H1 (cell line): ENCODE results near the gene RASAL2. TPM values are rescaled to one million over a fixed set of nuclear protein-coding genes. Genes with fewer than 3 reads are reported as not detected.
A peak's percentile ranks its signal among the peaks of the same experiment; 100 is the strongest.

Experiments used
- FOSL1 ChIP-seq: IDR thresholded peaks from 2 replicates; pipeline ENCODE4 v1.6.1; 2011; ENCODE audit warnings: mild to moderate bottlenecking, low read depth, low read length, moderate library complexity; ENCODE audit not compliant: insufficient read depth
- GABPA ChIP-seq: IDR thresholded peaks from 2 replicates; pipeline ENCODE4 v1.6.1; 2011; ENCODE audit warnings: mild to moderate bottlenecking, low read length, moderate library complexity, borderline replicate concordance; ENCODE audit not compliant: insufficient read depth
- MAFK ChIP-seq: IDR thresholded peaks from 2 replicates; pipeline ENCODE4 v1.6.1; 2012; ENCODE audit warnings: low read depth, mild to moderate bottlenecking, improper control_type of control experiment, low read length
- POLR2A ChIP-seq, 2 experiments: IDR thresholded peaks; 1 replicate in 1 of 2; 2 replicates in 1 of 2; pipeline ENCODE4 v1.6.1; 2011; ENCODE audit warnings: low read depth in 2 of 2, low read length in 2 of 2, mild to moderate bottlenecking in 2 of 2; ENCODE audit errors: control extremely low read depth in 1 of 2
- RAD21 ChIP-seq, 2 experiments: IDR thresholded peaks in 1 of 2; conservative IDR thresholded peaks in 1 of 2; 2 replicates each; pipeline ENCODE4 v1.6.1; 2011; ENCODE audit warnings: low read depth in 2 of 2, low read length in 2 of 2, improper control_type of control experiment in 1 of 2, inconsistent platforms in 1 of 2, mild to moderate bottlenecking in 1 of 2, moderate library complexity in 1 of 2
- RFX5 ChIP-seq: IDR thresholded peaks from 2 replicates; pipeline ENCODE4 v1.6.1; 2011; ENCODE audit warnings: low read depth, low read length, improper control_type of control experiment, borderline replicate concordance
- SIN3A ChIP-seq, 2 experiments: IDR thresholded peaks in 1 of 2; conservative IDR thresholded peaks in 1 of 2; 2 replicates each; pipeline ENCODE4 v1.6.1; 2011 to 2012; ENCODE audit warnings: low read length in 2 of 2, improper control_type of control experiment in 1 of 2, low read depth in 1 of 2, mild to moderate bottlenecking in 1 of 2
- SP1 ChIP-seq: IDR thresholded peaks from 2 replicates; pipeline ENCODE4 v1.6.1; 2011; ENCODE audit warnings: low read depth, low read length
- TAF1 ChIP-seq: IDR thresholded peaks from 2 replicates; pipeline ENCODE4 v1.6.1; 2011; ENCODE audit warnings: mild to moderate bottlenecking, low read depth, low read length
- polyA plus RNA-seq, 7 experiments: library from polyadenylated mRNA; depleted of rRNA in 3 of 7; stranded (reverse) in 5 of 7; unstranded in 2 of 7; fragments of >200 nt in 5 of 7; fragments of 200-250 nt in 2 of 7; gene quantifications; 1 replicate in 5 of 7; 2 replicates in 1 of 7; 4 replicates in 1 of 7; pipeline versions ENCODE4 v1.2.1 to v1.2.3, GENCODE V29; 2011 to 2013; ENCODE audit warnings: missing spikeins in 2 of 7, mixed read lengths in 2 of 7
- total RNA-seq: library from RNA; stranded (reverse); fragmentation: NEBNext Ultra II Directional; extraction: Animal tissue kit (Norgen Biotek cat#: 25700); gene quantifications from 2 replicates; pipeline ENCODE4 v1.2.1, GENCODE V29; 2021
- TF ChIP-seq, protein P1 (sequence below): fragments of 300-600 bp; sonication (generic); IDR thresholded peaks from 2 replicates; pipeline ENCODE4 v1.7.1; 2012; ENCODE audit warnings: low read length, moderate library complexity, mild to moderate bottlenecking, inconsistent platforms; ENCODE audit not compliant: insufficient replicate concordance

RASAL2 gene
- total and polyA plus RNA-seq, 2 of the 8 experiments (the other 6 are each of a cell fraction or from before 2014, with no cell fraction given), result 15.9 to 32.5 TPM

DNA sequence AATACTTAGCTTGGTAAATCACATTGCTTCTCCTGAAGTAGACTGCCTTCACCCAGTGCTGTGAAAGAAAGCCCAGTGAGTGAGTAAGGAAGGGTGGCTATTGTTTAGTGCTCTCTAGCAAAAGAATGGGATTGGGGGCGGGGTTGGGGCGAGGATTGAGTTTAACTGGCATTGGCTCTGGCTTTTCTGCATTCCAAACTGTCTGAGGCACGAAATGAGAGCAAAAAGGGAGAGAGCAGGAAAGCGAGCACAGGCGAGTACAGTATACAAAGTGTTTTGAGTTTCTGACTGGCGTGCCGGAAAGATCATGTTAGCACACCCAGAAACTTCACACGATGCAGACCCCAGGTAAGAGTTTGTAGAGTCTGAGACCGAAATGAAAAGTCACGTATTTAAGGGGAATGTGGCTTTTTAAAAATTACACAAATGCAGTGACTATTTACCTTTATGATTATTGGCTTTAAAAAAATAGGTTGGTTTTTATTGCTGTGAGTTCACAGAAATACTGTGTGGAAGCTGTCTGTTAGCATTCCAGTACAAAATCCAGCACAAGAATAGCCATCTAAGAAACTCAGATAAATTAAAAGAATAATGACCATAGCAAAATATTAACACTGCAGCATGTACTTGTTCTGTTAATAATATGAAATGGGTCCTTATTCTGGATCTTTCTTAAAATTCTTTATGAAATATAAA lies 247.5 kb downstream of the RASAL2 start (continued):
- TF ChIP-seq, protein P1, sequence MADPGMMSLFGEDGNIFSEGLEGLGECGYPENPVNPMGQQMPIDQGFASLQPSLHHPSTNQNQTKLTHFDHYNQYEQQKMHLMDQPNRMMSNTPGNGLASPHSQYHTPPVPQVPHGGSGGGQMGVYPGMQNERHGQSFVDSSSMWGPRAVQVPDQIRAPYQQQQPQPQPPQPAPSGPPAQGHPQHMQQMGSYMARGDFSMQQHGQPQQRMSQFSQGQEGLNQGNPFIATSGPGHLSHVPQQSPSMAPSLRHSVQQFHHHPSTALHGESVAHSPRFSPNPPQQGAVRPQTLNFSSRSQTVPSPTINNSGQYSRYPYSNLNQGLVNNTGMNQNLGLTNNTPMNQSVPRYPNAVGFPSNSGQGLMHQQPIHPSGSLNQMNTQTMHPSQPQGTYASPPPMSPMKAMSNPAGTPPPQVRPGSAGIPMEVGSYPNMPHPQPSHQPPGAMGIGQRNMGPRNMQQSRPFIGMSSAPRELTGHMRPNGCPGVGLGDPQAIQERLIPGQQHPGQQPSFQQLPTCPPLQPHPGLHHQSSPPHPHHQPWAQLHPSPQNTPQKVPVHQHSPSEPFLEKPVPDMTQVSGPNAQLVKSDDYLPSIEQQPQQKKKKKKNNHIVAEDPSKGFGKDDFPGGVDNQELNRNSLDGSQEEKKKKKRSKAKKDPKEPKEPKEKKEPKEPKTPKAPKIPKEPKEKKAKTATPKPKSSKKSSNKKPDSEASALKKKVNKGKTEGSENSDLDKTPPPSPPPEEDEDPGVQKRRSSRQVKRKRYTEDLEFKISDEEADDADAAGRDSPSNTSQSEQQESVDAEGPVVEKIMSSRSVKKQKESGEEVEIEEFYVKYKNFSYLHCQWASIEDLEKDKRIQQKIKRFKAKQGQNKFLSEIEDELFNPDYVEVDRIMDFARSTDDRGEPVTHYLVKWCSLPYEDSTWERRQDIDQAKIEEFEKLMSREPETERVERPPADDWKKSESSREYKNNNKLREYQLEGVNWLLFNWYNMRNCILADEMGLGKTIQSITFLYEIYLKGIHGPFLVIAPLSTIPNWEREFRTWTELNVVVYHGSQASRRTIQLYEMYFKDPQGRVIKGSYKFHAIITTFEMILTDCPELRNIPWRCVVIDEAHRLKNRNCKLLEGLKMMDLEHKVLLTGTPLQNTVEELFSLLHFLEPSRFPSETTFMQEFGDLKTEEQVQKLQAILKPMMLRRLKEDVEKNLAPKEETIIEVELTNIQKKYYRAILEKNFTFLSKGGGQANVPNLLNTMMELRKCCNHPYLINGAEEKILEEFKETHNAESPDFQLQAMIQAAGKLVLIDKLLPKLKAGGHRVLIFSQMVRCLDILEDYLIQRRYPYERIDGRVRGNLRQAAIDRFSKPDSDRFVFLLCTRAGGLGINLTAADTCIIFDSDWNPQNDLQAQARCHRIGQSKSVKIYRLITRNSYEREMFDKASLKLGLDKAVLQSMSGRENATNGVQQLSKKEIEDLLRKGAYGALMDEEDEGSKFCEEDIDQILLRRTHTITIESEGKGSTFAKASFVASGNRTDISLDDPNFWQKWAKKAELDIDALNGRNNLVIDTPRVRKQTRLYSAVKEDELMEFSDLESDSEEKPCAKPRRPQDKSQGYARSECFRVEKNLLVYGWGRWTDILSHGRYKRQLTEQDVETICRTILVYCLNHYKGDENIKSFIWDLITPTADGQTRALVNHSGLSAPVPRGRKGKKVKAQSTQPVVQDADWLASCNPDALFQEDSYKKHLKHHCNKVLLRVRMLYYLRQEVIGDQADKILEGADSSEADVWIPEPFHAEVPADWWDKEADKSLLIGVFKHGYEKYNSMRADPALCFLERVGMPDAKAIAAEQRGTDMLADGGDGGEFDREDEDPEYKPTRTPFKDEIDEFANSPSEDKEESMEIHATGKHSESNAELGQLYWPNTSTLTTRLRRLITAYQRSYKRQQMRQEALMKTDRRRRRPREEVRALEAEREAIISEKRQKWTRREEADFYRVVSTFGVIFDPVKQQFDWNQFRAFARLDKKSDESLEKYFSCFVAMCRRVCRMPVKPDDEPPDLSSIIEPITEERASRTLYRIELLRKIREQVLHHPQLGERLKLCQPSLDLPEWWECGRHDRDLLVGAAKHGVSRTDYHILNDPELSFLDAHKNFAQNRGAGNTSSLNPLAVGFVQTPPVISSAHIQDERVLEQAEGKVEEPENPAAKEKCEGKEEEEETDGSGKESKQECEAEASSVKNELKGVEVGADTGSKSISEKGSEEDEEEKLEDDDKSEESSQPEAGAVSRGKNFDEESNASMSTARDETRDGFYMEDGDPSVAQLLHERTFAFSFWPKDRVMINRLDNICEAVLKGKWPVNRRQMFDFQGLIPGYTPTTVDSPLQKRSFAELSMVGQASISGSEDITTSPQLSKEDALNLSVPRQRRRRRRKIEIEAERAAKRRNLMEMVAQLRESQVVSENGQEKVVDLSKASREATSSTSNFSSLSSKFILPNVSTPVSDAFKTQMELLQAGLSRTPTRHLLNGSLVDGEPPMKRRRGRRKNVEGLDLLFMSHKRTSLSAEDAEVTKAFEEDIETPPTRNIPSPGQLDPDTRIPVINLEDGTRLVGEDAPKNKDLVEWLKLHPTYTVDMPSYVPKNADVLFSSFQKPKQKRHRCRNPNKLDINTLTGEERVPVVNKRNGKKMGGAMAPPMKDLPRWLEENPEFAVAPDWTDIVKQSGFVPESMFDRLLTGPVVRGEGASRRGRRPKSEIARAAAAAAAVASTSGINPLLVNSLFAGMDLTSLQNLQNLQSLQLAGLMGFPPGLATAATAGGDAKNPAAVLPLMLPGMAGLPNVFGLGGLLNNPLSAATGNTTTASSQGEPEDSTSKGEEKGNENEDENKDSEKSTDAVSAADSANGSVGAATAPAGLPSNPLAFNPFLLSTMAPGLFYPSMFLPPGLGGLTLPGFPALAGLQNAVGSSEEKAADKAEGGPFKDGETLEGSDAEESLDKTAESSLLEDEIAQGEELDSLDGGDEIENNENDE, result peak; percentile 57
- TF ChIP-seq FOSL1, result no peak
- peak; percentile 57 to 80; a peak in 2 of 3 replicates for TF ChIP-seq POLR2A (IDR thresholded peaks at IDR 0.05; ENCODE audit: control extremely low read depth in 1 of 2, low read depth in 2 of 2, low read length in 2 of 2)
- no peak for TF ChIP-seq RFX5
- TF ChIP-seq MAFK, result no peak
- TF ChIP-seq TAF1, result peak; percentile 82
- TF ChIP-seq SP1, result peak; percentile 82
- TF ChIP-seq GABPA, result no peak
- TF ChIP-seq RAD21 (IDR thresholded peaks at IDR 0.05 in 1 of 2, conservative IDR thresholded peaks at IDR 0.05 in 1 of 2; ENCODE audit: low read depth in 2 of 2, low read length in 2 of 2), result no peak
- TF ChIP-seq SIN3A (conservative IDR thresholded peaks at IDR 0.05 in 1 of 2, IDR thresholded peaks at IDR 0.05 in 1 of 2; ENCODE audit: low read depth in 1 of 2, low read length in 2 of 2), result peak in 1 of 2 experiments; percentile 61; a peak in 1 of 4 replicates
